ENCODE results near the gene THEM5. TPM values are rescaled to one million over a fixed set of nuclear protein-coding genes. Genes with fewer than 3 reads are reported as not detected.
"Not testable (repeated sequence)": the region's sequence is repeated elsewhere in the genome, so short reads cannot be mapped to it uniquely, and the experiment has no call there.

Gene THEM5
- total RNA-seq, 1 donor from 2014 or later: not detected

- no peak for DNase-seq (ENCODE audit: missing footprints)
- intact Hi-C loops (cut with DNase I): no loop called here
- ATAC-seq: no peak
These were observed 17.9 kb upstream of the THEM5 start for GRCh38 chr1:151871284-151872030.

DNA sequence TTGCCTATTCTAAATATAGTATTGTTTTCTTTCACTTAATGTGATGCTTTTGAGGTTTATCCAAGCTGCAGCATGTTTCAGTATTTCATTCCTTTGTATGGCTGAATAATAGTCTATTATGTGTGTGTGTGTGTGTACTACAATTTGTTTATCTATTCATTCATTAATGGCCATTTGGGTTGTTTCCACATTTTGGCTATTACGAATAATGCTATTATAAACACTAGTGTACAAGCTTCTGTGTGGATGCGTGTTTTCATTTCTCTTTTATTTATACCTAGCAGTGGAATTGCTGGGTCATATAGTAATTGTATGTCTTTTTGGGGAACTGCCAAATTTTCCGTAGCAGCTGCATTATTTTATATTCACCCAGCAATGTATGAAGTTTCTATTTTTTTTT is 15.0 kb upstream of the THEM5 start:
- ATAC-seq (no peak), DNase-seq (ENCODE audit: missing footprints) (no peak)
- intact Hi-C loops (cut with DNase I): no loop called here

DNA sequence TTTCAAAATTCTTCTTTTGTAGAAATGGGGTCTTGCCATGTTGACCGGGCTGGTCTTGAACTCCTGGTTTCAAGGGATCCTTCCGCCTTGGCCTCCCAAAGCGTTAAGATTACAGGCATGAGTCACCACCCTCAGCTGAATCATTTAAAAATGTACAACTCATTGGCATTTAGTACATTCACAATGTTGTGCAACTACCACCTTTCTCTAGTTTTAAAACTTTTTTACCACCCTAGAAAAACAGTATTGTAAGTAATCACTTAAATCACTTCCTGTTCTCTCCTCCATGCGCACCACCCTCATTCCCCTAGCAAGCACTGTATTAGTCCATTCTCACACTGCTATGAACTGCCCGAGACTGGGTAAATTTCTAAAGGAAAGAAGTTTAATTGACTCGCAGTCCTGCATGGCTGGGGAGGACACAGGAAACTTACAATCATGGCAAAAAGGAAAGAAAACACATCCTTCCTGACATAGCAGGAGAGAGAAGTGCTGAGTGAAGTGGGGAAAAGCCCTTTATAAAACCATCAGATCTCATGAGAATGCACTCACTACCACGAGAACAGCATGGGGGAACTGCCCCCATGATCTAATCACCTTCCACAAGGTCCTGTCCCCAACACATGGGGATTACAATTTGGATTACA is 14.4 kb upstream of the THEM5 start:
- no peak for ATAC-seq
- intact Hi-C loops (cut with DNase I): no loop called here
- DNase-seq (ENCODE audit: missing footprints): no peak

GRCh38 chr1:151867321-151867720 is 13.8 kb upstream of the THEM5 start:
- intact Hi-C loops (cut with DNase I): no loop called here
- DNase-seq (ENCODE audit: missing footprints) (no peak), ATAC-seq (no peak)

- ATAC-seq (peak; percentile 59), DNase-seq (ENCODE audit: missing footprints) (no peak)
- intact Hi-C loops (cut with DNase I): no loop called here
These were observed 10.9 kb upstream of the THEM5 start for GRCh38 chr1:151864411-151864810.

DNA sequence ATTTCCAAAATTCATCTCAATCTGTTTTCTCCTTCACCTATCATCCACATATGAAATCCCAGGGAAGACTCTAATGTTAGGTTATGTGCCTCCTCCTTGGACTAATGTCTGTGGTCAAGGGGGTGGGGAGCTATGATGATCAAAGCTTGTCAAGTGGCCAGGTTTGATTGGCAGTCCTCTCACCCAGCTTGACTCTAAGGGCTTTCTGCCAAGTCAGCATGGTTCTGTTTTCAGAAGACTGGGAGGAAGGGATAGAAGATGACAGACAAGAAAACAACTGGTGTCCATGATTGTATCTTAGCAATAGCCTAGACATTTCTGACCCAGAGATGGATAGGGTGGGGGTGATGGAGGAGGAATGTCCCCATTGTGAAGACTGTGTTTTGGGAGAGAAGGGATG is 9.1 kb upstream of the THEM5 start:
- ATAC-seq: no peak
- no peak for DNase-seq (ENCODE audit: missing footprints)
- intact Hi-C loops (cut with DNase I): no loop called here

GRCh38 chr1:151860504-151861187 is 7.1 kb upstream of the THEM5 start:
- no peak for ATAC-seq
- DNase-seq (ENCODE audit: missing footprints): no peak
- intact Hi-C loops (cut with DNase I): no loop called here

GRCh38 chr1:151859891-151860293 is 6.4 kb upstream of the THEM5 start:
- no peak for ATAC-seq
- DNase-seq (ENCODE audit: missing footprints): no peak
- intact Hi-C loops (cut with DNase I): no loop called here

DNA sequence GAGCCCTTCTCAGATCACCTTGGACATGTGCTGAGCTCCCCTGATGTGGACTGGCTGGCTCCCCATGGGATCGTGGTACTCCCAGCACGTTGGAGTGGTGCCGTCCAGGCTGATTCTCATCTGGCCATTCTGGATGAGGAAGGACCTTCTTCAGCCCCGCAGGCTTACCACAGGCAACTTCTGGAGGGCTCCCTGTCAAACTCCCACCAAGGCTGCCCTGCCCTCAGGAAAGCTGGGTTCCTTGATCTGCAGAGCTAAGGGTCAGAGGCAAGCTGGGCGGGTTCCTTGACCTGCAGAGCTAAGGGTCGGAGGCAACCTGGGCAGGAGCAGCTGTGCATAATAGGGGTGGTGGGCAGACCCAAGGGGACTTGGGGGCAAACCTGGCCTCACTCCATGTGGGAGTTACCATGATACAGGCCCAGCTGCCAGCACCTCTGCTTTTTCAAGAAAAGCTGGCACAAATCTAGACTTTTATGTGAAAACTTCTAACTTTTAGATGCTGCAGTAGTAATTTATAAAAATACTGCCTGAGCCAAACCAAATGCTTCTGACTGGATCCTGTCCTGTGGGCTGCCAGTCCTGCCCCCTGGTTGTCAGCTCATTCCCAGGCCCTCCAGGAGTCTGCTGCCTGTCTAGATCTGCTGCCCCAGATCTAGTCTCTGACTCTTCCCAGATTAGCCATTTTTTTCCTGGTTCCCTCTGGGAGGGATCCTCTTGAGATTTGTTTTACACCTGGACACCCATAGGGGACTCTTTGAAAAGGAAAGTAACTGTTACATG is 5.6 kb upstream of the THEM5 start:
- intact Hi-C loops (cut with DNase I): no loop called here
- ATAC-seq (no peak), DNase-seq (ENCODE audit: missing footprints) (no peak)

DNA sequence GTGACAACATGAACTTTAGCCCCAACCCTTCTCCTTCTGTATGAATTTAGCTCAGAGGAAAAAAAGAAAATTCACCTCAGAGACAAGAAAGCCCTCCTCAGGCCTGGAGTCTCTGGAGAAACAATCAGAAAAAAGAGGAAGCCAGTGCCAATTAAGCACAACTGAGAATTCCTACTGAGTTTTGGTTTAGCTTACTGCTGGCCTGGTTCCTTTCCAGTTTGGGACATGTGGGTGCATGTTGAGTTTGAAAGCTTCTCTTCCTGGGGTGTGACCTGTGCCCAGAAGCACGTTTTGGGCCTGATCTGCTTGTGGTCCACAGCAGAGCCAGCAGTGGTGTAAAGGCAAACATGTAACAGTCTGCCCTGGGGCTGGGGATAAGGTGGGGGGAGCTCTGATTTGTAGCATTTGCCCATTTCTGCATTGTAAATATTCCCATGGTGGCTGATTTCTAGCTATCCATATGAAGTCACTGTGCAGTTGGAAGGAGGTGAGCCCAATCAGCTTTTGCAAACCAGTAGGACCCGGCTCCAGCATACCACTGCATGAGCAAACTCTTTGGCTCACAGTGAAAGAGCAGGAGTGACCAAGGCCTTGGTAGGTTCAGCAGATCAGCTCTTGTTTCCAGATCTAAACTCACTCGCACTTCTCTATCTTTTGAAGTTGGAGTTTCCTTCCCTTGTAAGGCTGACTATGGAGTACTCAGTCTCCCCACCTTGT is 4.7 kb upstream of the THEM5 start:
- ATAC-seq (no peak), DNase-seq (ENCODE audit: missing footprints) (no peak)
- intact Hi-C loops (cut with DNase I): no loop called here

DNA sequence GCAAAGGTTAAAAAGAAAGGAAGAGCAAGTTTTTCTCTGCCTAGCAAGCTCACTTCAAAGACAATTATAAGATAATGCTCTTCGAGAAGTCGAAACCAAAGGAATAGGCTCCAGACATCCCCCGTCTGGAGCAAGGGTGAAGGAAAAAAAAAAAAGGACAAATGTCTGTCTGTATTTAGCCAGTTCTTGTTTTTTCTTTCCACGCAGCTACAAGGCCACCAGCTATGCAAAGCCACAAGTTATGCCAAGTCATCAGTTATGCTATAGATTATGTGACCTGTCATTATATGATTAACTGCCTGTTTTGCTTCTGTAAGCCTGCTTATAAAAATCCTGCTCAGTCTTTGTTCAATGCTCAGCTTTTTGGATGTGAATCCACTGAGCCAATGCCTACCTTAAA is 2.4 kb upstream of the THEM5 start:
- no peak for DNase-seq (ENCODE audit: missing footprints)
- intact Hi-C loops (cut with DNase I): no loop called here

GRCh38 chr1:151855516-151855915 is 2.0 kb upstream of the THEM5 start:
- intact Hi-C loops (cut with DNase I): not testable (repeated sequence)
- peak; percentile 52 for ATAC-seq

More for the DNA sequence above, 2.4 kb upstream of the THEM5 start:
- ATAC-seq: no peak

DNA sequence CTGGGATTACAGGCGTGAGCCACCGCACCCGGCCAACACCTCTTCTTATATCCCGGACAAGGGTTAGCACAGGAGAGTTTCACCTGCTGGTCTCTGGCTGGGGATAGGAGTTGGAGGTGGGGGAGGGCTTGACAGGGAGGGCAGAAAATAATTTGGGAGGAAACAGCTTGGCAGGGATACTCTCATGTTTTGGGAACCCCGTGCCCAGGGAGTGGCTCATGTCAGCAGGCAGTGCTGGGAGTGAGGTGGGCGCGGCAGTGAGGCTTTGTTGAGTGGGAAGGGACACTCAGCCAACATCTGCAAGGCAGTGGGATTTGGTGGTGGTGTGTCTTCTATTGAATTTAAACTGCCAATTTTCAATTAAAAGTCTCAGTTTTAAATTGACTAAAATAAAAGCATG is 1.1 kb upstream of the THEM5 start:
- DNase-seq (ENCODE audit: missing footprints) (no peak), ATAC-seq (no peak)
- intact Hi-C loops (cut with DNase I): no loop called here

More at GRCh38 chr1:151855516-151855915, 2.0 kb upstream of the THEM5 start:
- not testable (repeated sequence) for DNase-seq (ENCODE audit: missing footprints)

GRCh38 chr1:151852733-151853132 is 779 bp downstream of the THEM5 start:
- DNase-seq (ENCODE audit: missing footprints): no peak
- ATAC-seq: no peak
- intact Hi-C loops (cut with DNase I): no loop called here

DNA sequence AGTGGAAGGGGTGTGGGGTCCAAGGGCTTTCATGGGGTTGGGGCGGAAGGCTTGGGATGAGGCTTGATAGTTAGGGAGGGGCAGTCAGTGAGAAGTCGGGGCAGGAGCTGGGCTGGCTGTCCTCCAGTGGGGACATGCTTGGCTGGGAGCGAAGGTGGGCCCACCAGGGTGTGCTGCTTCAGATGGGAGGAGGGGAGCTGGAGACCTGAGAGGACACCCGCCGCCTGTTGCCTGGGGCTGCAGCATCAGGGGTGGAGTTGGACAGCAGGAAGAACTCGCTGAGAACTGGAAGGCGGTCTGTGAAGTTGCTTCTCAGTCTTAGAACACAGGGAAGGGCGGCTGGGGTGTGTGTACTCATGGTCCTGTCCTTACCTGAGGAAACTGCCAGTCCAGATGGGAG is 1.6 kb downstream of the THEM5 start:
- DNase-seq (ENCODE audit: missing footprints) (no peak), ATAC-seq (no peak)
- intact Hi-C loops (cut with DNase I): no loop called here

- ATAC-seq (no peak), DNase-seq (ENCODE audit: missing footprints) (no peak)
- intact Hi-C loops (cut with DNase I): no loop called here
These were observed 3.6 kb downstream of the THEM5 start for GRCh38 chr1:151849871-151850270.

DNA sequence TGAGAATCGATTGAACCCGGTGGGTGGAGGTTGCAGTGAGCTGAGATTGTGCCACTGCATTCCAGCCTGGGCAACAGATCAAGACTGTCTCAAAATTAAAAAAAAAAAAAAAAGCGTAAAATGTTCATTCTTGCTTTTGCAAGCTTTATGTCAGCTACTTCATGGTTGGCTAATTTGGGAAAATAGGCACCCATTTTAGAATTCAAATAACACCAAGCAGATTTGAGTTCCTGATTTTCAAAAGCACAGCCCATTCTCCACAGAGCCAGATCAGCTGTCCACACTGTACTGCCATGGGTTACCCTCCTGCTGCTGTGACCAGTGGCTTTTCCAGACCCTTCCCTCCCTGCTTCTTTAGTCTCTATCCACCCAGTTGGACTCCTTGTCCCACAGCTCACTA is 4.4 kb downstream of the THEM5 start:
- intact Hi-C loops (cut with DNase I): no loop called here
- no peak for ATAC-seq
- no peak for DNase-seq (ENCODE audit: missing footprints)

GRCh38 chr1:151847867-151848596 is 5.5 kb downstream of the THEM5 start:
- intact Hi-C loops (cut with DNase I): no loop called here
- DNase-seq (ENCODE audit: missing footprints) (no peak), ATAC-seq (peak; percentile 40)

All from Right ventricle myocardium inferior (tissue), 1 donor.